Stimulated activated CD8-positive, alpha-beta memory T cell treated with anti-CD3 and anti-CD28 coated beads, Interleukin-7, amount 100 ng/mL, for 1 hour (primary cell): ENCODE data around the gene SETD6.
"Not testable (repeated sequence)": the region's sequence is repeated elsewhere in the genome, so short reads cannot be mapped to it uniquely, and the experiment has no call there.

Source experiments
- DNase-seq, 2 donors: peaks; one replicate each; pipeline ENCODE4 v3.0.0-alpha.2; 2020; ENCODE audit warnings: low read depth in 2 of 2

SETD6 gene

GRCh38 chr16:58537124-58537906 is 22.0 kb downstream of the SETD6 start:
- DNase-seq = no peak

- no peak for DNase-seq
Observed at GRCh38 chr16:58541711-58542110, 26.4 kb downstream of the SETD6 start.

GRCh38 chr16:58542291-58542690 is 27.0 kb downstream of the SETD6 start:
- no peak for DNase-seq

- DNase-seq = no peak
Observed at GRCh38 chr16:58543685-58544084, 28.4 kb downstream of the SETD6 start.

GRCh38 chr16:58548378-58548777 is 33.1 kb downstream of the SETD6 start:
- DNase-seq = no peak

- no peak for DNase-seq
Observed at GRCh38 chr16:58551496-58551895, 36.2 kb downstream of the SETD6 start.

GRCh38 chr16:58556678-58557077 is 41.4 kb downstream of the SETD6 start:
- DNase-seq = no peak

GRCh38 chr16:58563235-58563634 is 47.9 kb downstream of the SETD6 start:
- DNase-seq = no peak

- DNase-seq = no peak
Observed at GRCh38 chr16:58563775-58564174, 48.5 kb downstream of the SETD6 start.

- DNase-seq = not testable (repeated sequence)
Observed at GRCh38 chr16:58565697-58566096, 50.4 kb downstream of the SETD6 start.
